HG02642 (cell line): ENCODE data around the gene AURKA.

Experiments used
- ATAC-seq: cut with Tn5 transposase; IDR thresholded peaks from one replicate; pipeline ENCODE4 v1.9.1; 2021; ENCODE audit warnings: mild to moderate bottlenecking; ENCODE audit not compliant: unreplicated experiment, poor library complexity

The AURKA gene

GRCh38 chr20:56392132-56392880, at the start of gene AURKA, which contains the start of gene CSTF1:
TSS of gene AURKA (minus strand) at chr20:56392215. CDS start at chr20:56388197, 4,018 bp downstream.
TSS of gene CSTF1 (plus strand) at chr20:56392645. CDS start at chr20:56395553, 2,908 bp downstream.
- ATAC-seq = peak; percentile 95

GRCh38 chr20:56440346-56441007, 48.5 kb upstream of the AURKA start:
- peak; percentile 62 for ATAC-seq

- no peak for ATAC-seq
These were observed 47.8 kb upstream of the AURKA start for GRCh38 chr20:56439771-56440291.

- ATAC-seq = no peak
These were observed 46.3 kb upstream of the AURKA start for GRCh38 chr20:56438284-56438683.

- no peak for ATAC-seq
These were observed 45.4 kb upstream of the AURKA start for GRCh38 chr20:56437196-56437960.

GRCh38 chr20:56433880-56434255, 41.9 kb upstream of the AURKA start:
- ATAC-seq = no peak

- ATAC-seq = no peak
These were observed 41.3 kb upstream of the AURKA start for GRCh38 chr20:56433221-56433879.

GRCh38 chr20:56431471-56431870, 39.5 kb upstream of the AURKA start:
- ATAC-seq = no peak

GRCh38 chr20:56430957-56431356, 38.9 kb upstream of the AURKA start:
- ATAC-seq = no peak

GRCh38 chr20:56430461-56430860, 38.4 kb upstream of the AURKA start:
- no peak for ATAC-seq

- ATAC-seq = no peak
These were observed 37.9 kb upstream of the AURKA start for GRCh38 chr20:56429941-56430340.

GRCh38 chr20:56429502-56429901, 37.5 kb upstream of the AURKA start:
- ATAC-seq = no peak

- no peak for ATAC-seq
These were observed 36.9 kb upstream of the AURKA start for GRCh38 chr20:56428881-56429280.

GRCh38 chr20:56428410-56428809, 36.4 kb upstream of the AURKA start:
- no peak for ATAC-seq

GRCh38 chr20:56427797-56428196, 35.8 kb upstream of the AURKA start:
- no peak for ATAC-seq

GRCh38 chr20:56426926-56427325, 34.9 kb upstream of the AURKA start:
- ATAC-seq = no peak

GRCh38 chr20:56426026-56426425, 34.0 kb upstream of the AURKA start:
- no peak for ATAC-seq

- no peak for ATAC-seq
These were observed 32.9 kb upstream of the AURKA start for GRCh38 chr20:56424931-56425330.

GRCh38 chr20:56423886-56424285, 31.9 kb upstream of the AURKA start:
- ATAC-seq = no peak

GRCh38 chr20:56423211-56423610, 31.2 kb upstream of the AURKA start:
- ATAC-seq = no peak
